22Rv1 (cell line): Measurements from ENCODE around the gene CD37.

Experiments
- CTCF ChIP-seq: fragments of 450-650 bp; IDR thresholded peaks from 2 replicates; pipeline ENCODE4 v1.5.1; 2017; ENCODE audit warnings: mild to moderate bottlenecking
- ZFX ChIP-seq: fragments of 450-650 bp; IDR thresholded peaks from 2 replicates; pipeline ENCODE4 v1.6.1; 2017; ENCODE audit warnings: antibody characterized with exemption, borderline replicate concordance

GRCh38 chr19:49362048-49362928 lies 27.1 kb downstream of the CD37 start, which contains the start of gene TEAD2:
- TF ChIP-seq CTCF, result no peak
- no peak for TF ChIP-seq ZFX
